CD4-positive, alpha-beta T cell treated with Interleukin-2 at 100 ng/mL for 4 hours (primary cell): ENCODE data around the gene EVA1B.

Experiments used
- DNase-seq: peaks from one replicate; pipeline ENCODE4 v3.0.0-alpha.2; 2020; ENCODE audit warnings: low spot score

The EVA1B gene

GRCh38 chr1:36279110-36279788 is 44.2 kb downstream of the EVA1B start:
- DNase-seq: no peak

DNA sequence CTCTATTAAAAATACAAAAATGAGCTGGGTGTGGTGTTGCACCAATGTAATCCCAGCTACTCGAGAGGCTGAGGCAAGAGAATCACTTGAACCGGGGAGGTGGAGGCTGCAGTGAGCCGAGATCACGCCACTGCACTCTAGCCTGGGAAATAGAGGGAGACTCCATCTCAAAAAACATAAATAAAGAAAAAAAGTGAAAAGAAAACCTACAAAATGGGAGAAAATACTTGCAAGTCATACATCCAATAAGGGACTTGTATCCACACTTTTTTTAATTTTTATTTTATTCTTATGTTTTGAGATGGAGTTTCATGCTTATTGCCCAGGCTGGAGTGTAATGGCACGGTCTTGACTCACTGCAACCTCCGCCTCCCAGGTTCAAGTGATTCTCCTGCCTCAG is 46.8 kb downstream of the EVA1B start:
- DNase-seq: no peak

DNA sequence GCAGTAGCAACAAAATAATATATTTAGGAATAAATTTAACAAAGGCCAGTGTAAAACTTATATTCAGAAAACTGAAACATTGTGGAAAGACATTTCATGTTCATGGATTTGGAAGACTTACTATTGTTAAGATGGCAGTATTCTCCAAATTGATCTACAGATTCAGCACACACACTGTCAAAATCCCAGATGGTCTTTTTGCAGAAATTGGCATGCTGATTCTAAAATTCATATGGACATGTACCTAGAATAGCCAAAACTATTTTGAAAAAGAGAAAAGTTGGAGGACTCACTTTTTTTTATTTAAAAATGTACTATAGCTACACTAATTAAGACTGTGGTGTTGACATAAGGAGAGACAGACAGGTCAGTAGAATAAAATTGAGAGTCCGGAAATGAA is 49.2 kb downstream of the EVA1B start:
- DNase-seq: no peak

DNA sequence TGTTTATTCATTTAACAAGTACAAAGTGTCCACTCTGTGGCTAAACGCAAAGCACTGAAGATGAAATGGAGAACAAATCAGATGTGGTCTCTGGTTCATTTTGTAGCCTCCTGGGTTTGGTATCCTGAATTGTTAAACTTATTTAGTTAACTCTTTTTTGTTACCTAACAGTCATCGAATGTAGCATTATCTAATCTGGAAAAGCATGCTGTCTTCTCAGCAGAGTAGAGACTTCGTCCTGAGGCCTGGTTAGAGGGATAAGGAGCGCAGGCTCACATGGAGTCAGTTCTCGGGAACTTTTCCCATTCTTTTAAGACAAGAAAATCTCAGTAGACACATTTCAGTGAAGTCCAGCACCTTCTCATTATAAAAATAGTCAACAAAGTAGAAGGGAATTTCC is 50.4 kb downstream of the EVA1B start:
- no peak for DNase-seq
